OCI-LY7 (cell line): ENCODE data around the gene NAB1.

ENCODE experiments used
- EZH2phosphoT487 ChIP-seq: fragments of 200-600 bp; sonication (generic); IDR thresholded peaks from 2 replicates; pipeline ENCODE4 v1.6.1; 2018; ENCODE audit warnings: low read depth, borderline replicate concordance, mild to moderate bottlenecking, mixed run types, antibody characterized with exemption, low read length, moderate library complexity, mixed read lengths
- TF ChIP-seq, protein P1 (sequence below): fragments of 200-600 bp; sonication (generic); conservative IDR thresholded peaks from 2 replicates; pipeline ENCODE4 v1.5.1; 2014; ENCODE audit warnings: mild to moderate bottlenecking, antibody characterized with exemption, low read length, moderate library complexity, mixed read lengths

- TF ChIP-seq, protein P1, sequence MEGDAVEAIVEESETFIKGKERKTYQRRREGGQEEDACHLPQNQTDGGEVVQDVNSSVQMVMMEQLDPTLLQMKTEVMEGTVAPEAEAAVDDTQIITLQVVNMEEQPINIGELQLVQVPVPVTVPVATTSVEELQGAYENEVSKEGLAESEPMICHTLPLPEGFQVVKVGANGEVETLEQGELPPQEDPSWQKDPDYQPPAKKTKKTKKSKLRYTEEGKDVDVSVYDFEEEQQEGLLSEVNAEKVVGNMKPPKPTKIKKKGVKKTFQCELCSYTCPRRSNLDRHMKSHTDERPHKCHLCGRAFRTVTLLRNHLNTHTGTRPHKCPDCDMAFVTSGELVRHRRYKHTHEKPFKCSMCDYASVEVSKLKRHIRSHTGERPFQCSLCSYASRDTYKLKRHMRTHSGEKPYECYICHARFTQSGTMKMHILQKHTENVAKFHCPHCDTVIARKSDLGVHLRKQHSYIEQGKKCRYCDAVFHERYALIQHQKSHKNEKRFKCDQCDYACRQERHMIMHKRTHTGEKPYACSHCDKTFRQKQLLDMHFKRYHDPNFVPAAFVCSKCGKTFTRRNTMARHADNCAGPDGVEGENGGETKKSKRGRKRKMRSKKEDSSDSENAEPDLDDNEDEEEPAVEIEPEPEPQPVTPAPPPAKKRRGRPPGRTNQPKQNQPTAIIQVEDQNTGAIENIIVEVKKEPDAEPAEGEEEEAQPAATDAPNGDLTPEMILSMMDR: no peak
- no peak for TF ChIP-seq EZH2phosphoT487
Measured at GRCh38 chr2:190685333-190685732, 36.5 kb downstream of the NAB1 start.
